Liver (tissue), 3 donors: ENCODE data around the gene NKD1.

Experiments used
- EGR1 ChIP-seq, 2 donors: IDR thresholded peaks; 2 replicates each; pipeline ENCODE4 v1.6.1; 2016 to 2018; ENCODE audit warnings: antibody characterized with exemption in 2 of 2, low read depth in 2 of 2
- GABPA ChIP-seq, 2 donors: IDR thresholded peaks in 1 of 2; conservative IDR thresholded peaks in 1 of 2; 2 replicates each; pipeline ENCODE4 v1.6.1; 2016; ENCODE audit warnings: antibody characterized with exemption in 2 of 2, mild to moderate bottlenecking in 1 of 2, moderate library complexity in 1 of 2
- RAD21 ChIP-seq, 2 donors: IDR thresholded peaks; 2 replicates each; pipeline ENCODE4 v1.6.1; 2016; ENCODE audit warnings: antibody characterized with exemption in 2 of 2, mild to moderate bottlenecking in 2 of 2
- REST ChIP-seq: IDR thresholded peaks from 2 replicates; pipeline ENCODE4 v1.6.1; 2016; ENCODE audit warnings: antibody characterized with exemption, mild to moderate bottlenecking
- SP1 ChIP-seq: IDR thresholded peaks from 2 replicates; pipeline ENCODE4 v1.6.1; 2018; ENCODE audit warnings: antibody characterized with exemption, mild to moderate bottlenecking
- YY1 ChIP-seq: IDR thresholded peaks from 2 replicates; pipeline ENCODE4 v1.6.1; 2016; ENCODE audit warnings: antibody characterized with exemption, mild to moderate bottlenecking
- TF ChIP-seq, protein P1 (sequence below): fragments of 150-350 bp; IDR thresholded peaks from 2 replicates; pipeline ENCODE4 v1.5.1; 2017; ENCODE audit warnings: improper control_type of control experiment, low read depth, low read length; ENCODE audit not compliant: missing input control
- TF ChIP-seq, protein P2 (sequence below): IDR thresholded peaks from 2 replicates; pipeline ENCODE4 v1.6.1; 2016; ENCODE audit warnings: antibody characterized with exemption
- donor health status: healthy.
- donor health status: healthy.

DNA sequence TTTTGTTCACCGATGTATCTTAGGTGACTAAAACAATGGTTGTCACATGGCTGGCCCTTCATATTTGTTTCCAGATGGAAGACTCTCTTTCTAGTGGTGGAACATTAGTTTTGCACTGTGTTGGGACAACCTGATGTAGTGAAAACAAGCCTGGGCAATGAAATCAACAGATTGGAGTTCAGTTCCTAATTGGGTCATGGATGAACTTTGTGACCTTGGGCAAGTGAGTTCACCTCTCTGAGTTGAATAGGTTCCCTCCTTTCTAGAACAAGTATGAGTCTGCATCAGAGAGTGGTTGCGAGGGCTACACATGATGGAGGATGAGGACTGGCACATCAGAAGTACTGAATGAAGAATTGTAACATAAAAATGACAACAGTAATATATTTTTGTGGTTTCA, 2.1 kb upstream of the NKD1 start:
- no peak for TF ChIP-seq RAD21 (IDR thresholded peaks at IDR 0.05)
- TF ChIP-seq, protein P1, sequence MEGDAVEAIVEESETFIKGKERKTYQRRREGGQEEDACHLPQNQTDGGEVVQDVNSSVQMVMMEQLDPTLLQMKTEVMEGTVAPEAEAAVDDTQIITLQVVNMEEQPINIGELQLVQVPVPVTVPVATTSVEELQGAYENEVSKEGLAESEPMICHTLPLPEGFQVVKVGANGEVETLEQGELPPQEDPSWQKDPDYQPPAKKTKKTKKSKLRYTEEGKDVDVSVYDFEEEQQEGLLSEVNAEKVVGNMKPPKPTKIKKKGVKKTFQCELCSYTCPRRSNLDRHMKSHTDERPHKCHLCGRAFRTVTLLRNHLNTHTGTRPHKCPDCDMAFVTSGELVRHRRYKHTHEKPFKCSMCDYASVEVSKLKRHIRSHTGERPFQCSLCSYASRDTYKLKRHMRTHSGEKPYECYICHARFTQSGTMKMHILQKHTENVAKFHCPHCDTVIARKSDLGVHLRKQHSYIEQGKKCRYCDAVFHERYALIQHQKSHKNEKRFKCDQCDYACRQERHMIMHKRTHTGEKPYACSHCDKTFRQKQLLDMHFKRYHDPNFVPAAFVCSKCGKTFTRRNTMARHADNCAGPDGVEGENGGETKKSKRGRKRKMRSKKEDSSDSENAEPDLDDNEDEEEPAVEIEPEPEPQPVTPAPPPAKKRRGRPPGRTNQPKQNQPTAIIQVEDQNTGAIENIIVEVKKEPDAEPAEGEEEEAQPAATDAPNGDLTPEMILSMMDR: no peak
- no peak for TF ChIP-seq EGR1 (IDR thresholded peaks at IDR 0.05; ENCODE audit: low read depth in 2 of 2)
- TF ChIP-seq YY1: no peak
- TF ChIP-seq, protein P2, sequence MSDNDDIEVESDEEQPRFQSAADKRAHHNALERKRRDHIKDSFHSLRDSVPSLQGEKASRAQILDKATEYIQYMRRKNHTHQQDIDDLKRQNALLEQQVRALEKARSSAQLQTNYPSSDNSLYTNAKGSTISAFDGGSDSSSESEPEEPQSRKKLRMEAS: no peak
- no peak for TF ChIP-seq GABPA (IDR thresholded peaks at IDR 0.05 in 1 of 2, conservative IDR thresholded peaks at IDR 0.05 in 1 of 2)
- no peak for TF ChIP-seq SP1
- TF ChIP-seq REST: no peak
